ENCODE measurements around the gene SRGAP1.

DNA sequence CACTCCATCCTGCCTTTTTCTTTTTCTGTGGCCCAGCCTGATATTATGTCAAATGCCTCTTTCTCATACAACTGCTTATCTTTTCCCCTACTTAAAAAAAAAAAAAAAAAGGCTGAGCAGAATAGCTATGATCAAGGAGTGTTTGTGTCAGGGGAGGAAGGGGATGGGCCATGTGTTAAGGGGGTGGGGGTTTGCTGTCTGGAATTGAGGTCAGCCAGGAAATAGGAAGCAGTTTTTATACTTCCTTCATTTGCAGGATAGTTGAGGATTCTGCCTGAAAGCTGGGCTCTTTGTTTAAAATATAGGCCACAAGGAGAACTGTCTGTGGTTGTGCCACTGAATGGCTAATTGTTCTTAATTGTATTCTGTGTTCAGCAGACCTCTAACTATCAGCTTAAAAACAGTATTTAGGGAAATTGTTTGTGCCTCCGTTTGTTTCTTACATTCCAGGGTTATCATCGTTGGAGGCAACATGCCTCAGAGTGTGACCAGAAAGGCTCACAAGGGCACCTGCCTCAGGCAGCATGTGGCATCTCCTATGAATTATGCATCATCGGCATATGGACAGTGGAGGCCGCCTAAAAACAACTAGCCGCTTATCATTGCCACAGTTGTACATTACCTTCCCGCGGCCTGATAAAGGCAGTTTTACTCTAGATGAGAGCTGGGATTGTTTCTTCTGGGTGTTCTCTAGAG is 96.0 kb downstream of the SRGAP1 start:
- TF ChIP-seq, protein P1, sequence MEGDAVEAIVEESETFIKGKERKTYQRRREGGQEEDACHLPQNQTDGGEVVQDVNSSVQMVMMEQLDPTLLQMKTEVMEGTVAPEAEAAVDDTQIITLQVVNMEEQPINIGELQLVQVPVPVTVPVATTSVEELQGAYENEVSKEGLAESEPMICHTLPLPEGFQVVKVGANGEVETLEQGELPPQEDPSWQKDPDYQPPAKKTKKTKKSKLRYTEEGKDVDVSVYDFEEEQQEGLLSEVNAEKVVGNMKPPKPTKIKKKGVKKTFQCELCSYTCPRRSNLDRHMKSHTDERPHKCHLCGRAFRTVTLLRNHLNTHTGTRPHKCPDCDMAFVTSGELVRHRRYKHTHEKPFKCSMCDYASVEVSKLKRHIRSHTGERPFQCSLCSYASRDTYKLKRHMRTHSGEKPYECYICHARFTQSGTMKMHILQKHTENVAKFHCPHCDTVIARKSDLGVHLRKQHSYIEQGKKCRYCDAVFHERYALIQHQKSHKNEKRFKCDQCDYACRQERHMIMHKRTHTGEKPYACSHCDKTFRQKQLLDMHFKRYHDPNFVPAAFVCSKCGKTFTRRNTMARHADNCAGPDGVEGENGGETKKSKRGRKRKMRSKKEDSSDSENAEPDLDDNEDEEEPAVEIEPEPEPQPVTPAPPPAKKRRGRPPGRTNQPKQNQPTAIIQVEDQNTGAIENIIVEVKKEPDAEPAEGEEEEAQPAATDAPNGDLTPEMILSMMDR (IDR thresholded peaks at IDR 0.05; ENCODE audit: poor library complexity, severe bottlenecking), result no peak
- no peak for TF ChIP-seq MXI1 (conservative IDR thresholded peaks at IDR 0.05; ENCODE audit: poor library complexity, severe bottlenecking)
- TF ChIP-seq, protein P2, sequence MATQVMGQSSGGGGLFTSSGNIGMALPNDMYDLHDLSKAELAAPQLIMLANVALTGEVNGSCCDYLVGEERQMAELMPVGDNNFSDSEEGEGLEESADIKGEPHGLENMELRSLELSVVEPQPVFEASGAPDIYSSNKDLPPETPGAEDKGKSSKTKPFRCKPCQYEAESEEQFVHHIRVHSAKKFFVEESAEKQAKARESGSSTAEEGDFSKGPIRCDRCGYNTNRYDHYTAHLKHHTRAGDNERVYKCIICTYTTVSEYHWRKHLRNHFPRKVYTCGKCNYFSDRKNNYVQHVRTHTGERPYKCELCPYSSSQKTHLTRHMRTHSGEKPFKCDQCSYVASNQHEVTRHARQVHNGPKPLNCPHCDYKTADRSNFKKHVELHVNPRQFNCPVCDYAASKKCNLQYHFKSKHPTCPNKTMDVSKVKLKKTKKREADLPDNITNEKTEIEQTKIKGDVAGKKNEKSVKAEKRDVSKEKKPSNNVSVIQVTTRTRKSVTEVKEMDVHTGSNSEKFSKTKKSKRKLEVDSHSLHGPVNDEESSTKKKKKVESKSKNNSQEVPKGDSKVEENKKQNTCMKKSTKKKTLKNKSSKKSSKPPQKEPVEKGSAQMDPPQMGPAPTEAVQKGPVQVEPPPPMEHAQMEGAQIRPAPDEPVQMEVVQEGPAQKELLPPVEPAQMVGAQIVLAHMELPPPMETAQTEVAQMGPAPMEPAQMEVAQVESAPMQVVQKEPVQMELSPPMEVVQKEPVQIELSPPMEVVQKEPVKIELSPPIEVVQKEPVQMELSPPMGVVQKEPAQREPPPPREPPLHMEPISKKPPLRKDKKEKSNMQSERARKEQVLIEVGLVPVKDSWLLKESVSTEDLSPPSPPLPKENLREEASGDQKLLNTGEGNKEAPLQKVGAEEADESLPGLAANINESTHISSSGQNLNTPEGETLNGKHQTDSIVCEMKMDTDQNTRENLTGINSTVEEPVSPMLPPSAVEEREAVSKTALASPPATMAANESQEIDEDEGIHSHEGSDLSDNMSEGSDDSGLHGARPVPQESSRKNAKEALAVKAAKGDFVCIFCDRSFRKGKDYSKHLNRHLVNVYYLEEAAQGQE (IDR thresholded peaks at IDR 0.05; ENCODE audit: borderline replicate concordance), result no peak
- TF ChIP-seq POLR2AphosphoS5 (IDR thresholded peaks at IDR 0.05), result peak; percentile 15

All from neural cell (in vitro differentiated cells).